ENCODE results near the gene CLEC20A.

DNA sequence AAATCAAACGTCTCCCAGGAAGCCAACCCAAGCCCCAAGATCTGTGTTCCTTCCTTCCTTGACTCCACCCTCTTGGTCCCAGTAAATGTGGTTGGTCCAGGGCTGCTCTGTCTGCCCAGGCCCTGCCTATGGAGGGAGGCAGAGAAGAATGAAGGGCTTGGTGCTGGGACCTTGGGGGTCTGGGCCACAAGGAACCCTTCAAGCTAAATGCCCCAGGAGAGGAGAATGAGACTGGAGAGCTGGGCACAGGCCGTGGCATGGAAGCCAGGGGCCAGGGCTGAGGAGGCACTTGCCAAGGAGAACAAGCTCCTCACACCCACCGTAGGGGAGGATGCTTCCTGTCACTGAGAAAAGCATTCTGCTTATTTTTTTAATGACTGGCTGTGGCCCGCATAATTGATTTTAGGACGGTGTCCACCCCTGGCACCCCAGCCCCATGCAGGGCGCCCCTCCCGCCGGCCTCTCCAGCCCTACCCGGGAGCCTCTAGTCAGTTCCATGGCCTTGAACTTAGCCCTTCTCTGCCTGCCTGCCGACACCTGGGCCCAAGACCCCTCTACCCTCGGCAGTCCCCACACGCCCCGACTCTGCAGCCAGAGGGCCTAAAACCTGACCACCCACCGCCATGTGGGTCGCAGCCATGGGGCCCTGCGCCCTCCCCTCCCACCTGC lies 889 bp downstream of the CLEC20A start:
- TF ChIP-seq, protein P1, sequence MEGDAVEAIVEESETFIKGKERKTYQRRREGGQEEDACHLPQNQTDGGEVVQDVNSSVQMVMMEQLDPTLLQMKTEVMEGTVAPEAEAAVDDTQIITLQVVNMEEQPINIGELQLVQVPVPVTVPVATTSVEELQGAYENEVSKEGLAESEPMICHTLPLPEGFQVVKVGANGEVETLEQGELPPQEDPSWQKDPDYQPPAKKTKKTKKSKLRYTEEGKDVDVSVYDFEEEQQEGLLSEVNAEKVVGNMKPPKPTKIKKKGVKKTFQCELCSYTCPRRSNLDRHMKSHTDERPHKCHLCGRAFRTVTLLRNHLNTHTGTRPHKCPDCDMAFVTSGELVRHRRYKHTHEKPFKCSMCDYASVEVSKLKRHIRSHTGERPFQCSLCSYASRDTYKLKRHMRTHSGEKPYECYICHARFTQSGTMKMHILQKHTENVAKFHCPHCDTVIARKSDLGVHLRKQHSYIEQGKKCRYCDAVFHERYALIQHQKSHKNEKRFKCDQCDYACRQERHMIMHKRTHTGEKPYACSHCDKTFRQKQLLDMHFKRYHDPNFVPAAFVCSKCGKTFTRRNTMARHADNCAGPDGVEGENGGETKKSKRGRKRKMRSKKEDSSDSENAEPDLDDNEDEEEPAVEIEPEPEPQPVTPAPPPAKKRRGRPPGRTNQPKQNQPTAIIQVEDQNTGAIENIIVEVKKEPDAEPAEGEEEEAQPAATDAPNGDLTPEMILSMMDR (IDR thresholded peaks at IDR 0.05): no peak
- TF ChIP-seq POLR2A (IDR thresholded peaks at IDR 0.05): no peak

Data from adrenal gland (tissue), 5 donors.